CD4-positive, alpha-beta T cell treated with Interleukin-6 for 4 hours (primary cell): ENCODE measurements around the gene TTC23L.
A peak's percentile ranks its signal among the peaks of the same experiment; 100 is the strongest.
"Not testable (repeated sequence)": the region's sequence is repeated elsewhere in the genome, so short reads cannot be mapped to it uniquely, and the experiment has no call there.

Source experiments
- DNase-seq: peaks from one replicate; pipeline ENCODE4 v3.0.0-alpha.2; 2020; ENCODE audit warnings: mixed read lengths

The TTC23L gene

GRCh38 chr5:34881246-34881645, 42.3 kb downstream of the TTC23L start:
- DNase-seq = no peak

- no peak for DNase-seq
These were observed 47.6 kb downstream of the TTC23L start for GRCh38 chr5:34886392-34887119.

GRCh38 chr5:34889394-34889793, 50.4 kb downstream of the TTC23L start:
- no peak for DNase-seq

- no peak for DNase-seq
These were observed 53.0 kb downstream of the TTC23L start for GRCh38 chr5:34891981-34892380.

GRCh38 chr5:34892414-34892813, 53.5 kb downstream of the TTC23L start:
- DNase-seq = no peak

GRCh38 chr5:34894716-34895115, 55.8 kb downstream of the TTC23L start:
- no peak for DNase-seq

GRCh38 chr5:34895641-34896419, 56.9 kb downstream of the TTC23L start:
- DNase-seq = no peak

- no peak for DNase-seq
These were observed 58.7 kb downstream of the TTC23L start for GRCh38 chr5:34897646-34898045.

GRCh38 chr5:34898258-34898895, 59.4 kb downstream of the TTC23L start:
- peak; percentile 72 for DNase-seq

GRCh38 chr5:34899066-34899465, 60.1 kb downstream of the TTC23L start:
- no peak for DNase-seq

- DNase-seq = no peak
These were observed 61.7 kb downstream of the TTC23L start for GRCh38 chr5:34900652-34901051.

- no peak for DNase-seq
These were observed 64.3 kb downstream of the TTC23L start for GRCh38 chr5:34903260-34903659.

- no peak for DNase-seq
These were observed 66.6 kb downstream of the TTC23L start for GRCh38 chr5:34905564-34905963.

GRCh38 chr5:34913072-34913471, 74.1 kb downstream of the TTC23L start:
- DNase-seq = no peak

- no peak for DNase-seq
These were observed 75.7 kb downstream of the TTC23L start for GRCh38 chr5:34914671-34915138.

- peak; percentile 94 for DNase-seq
These were observed 76.3 kb downstream of the TTC23L start, which contains the start of the genes BRIX1 and RAD1 for GRCh38 chr5:34915139-34915855. BRIX1 (plus strand) TSS chr5:34915711; CDS start chr5:34915739, 28 bp downstream. RAD1 (minus strand) TSS chr5:34915504; CDS start chr5:34914892, 612 bp downstream.

GRCh38 chr5:34915856-34916192, 76.9 kb downstream of the TTC23L start:
- peak; percentile 30 for DNase-seq

GRCh38 chr5:34916518-34916917, 77.6 kb downstream of the TTC23L start:
- no peak for DNase-seq

GRCh38 chr5:34918025-34918424, 79.1 kb downstream of the TTC23L start:
- DNase-seq = no peak

- no peak for DNase-seq
These were observed 80.1 kb downstream of the TTC23L start for GRCh38 chr5:34919077-34919476.

GRCh38 chr5:34923256-34923655, 84.3 kb downstream of the TTC23L start:
- not testable (repeated sequence) for DNase-seq

- peak; percentile 43 for DNase-seq
These were observed 84.9 kb downstream of the TTC23L start for GRCh38 chr5:34923694-34924461.
